Activated CD4-positive, alpha-beta T cell treated with anti-CD3 and anti-CD28 coated beads for 48 hours (primary cell): ENCODE results near the gene NDST1.

ENCODE experiments used
- DNase-seq: peaks from one replicate; pipeline ENCODE4 v3.0.0-alpha.2; 2020

NDST1 gene

GRCh38 chr5:150549735-150550134, 41.8 kb downstream of the NDST1 start:
- DNase-seq = no peak

GRCh38 chr5:150550286-150550685, 42.4 kb downstream of the NDST1 start:
- no peak for DNase-seq

- DNase-seq = no peak
Measured at GRCh38 chr5:150551066-150551465, 43.1 kb downstream of the NDST1 start.

GRCh38 chr5:150553402-150553801, 45.5 kb downstream of the NDST1 start:
- DNase-seq = no peak

- DNase-seq = no peak
Measured at GRCh38 chr5:150553911-150554310, 46.0 kb downstream of the NDST1 start.

DNA sequence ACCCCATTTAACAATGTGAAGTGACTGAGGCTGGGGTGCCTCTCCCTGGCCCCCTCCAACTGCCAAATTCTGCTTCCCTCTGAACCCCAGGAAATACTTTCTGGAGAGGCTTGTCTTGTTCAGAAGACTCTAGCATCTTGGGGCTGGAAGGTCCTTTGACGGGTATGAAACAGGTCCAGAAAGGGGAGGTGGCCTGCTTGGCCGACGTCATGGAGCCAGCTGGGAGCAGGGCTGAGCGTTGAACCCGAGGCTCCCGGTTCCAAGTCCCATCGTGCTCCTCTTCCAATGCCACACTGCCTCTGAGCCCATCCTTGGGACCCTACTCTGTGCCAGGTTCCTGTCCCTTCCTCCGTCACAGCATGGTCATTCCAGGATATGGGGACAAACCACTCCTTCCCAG, 46.9 kb downstream of the NDST1 start:
- DNase-seq = no peak

GRCh38 chr5:150556106-150556505, 48.2 kb downstream of the NDST1 start:
- no peak for DNase-seq

DNA sequence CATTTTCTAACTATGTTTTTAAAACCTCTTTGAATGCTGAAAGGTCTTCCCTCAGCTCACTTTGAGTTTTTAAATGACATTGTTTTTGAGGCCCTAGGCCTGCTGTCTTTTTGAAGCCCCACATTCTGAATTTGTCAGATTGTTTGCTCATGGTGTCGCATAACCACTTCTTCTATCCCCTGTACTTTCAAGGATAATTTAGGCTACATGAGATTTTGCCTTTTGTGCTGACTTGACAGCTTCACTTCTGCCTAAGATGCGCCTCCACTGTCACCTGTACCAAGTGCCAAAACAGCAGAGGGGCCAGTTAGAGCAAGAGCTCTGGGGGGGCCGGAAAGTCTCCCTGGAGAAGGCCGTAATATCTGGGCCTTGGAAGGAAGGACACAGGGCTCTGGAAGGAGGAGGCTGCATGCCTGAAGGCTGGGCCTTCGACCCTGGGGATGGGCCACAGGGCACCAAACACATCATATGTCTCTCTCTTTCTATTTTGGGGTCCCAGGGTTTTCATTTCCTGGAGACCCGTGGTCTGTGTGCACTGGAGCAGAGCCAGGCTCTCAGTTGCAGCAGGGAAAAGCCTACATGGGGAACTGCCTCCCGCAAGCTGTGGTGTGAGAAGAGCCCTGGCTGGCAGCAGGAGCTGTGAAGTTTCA, 49.1 kb downstream of the NDST1 start:
- DNase-seq = no peak

DNA sequence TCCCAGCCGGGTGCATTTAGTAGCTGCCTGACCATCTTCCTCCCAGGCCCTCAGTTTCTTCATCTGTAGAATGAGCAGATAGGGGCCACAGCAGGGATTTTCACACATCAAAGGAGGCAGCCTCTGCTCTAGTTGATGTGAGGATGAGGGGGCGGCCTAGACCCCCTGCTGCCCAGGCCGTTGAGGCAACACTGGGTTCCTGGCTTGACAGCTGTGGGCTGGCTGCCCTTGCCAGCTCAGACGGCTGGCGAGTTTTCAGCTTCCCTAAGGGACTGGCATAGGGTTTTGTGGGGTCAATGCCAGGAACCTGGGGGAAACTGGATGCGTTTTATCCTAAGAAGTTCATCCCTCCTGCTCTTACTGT, 49.6 kb downstream of the NDST1 start:
- DNase-seq = no peak

- DNase-seq = no peak
Measured at GRCh38 chr5:150558088-150558621, 50.2 kb downstream of the NDST1 start.

GRCh38 chr5:150559088-150559487, 51.2 kb downstream of the NDST1 start:
- DNase-seq = no peak

- DNase-seq = no peak
Measured at GRCh38 chr5:150559701-150560100, 51.8 kb downstream of the NDST1 start.

GRCh38 chr5:150560401-150561191, 52.7 kb downstream of the NDST1 start:
- peak; percentile 91 for DNase-seq

GRCh38 chr5:150561192-150561512, 53.2 kb downstream of the NDST1 start:
- DNase-seq = no peak

GRCh38 chr5:150561571-150562275, 53.8 kb downstream of the NDST1 start:
- DNase-seq = no peak

GRCh38 chr5:150562832-150563231, 54.9 kb downstream of the NDST1 start:
- peak; percentile 50 for DNase-seq

DNA sequence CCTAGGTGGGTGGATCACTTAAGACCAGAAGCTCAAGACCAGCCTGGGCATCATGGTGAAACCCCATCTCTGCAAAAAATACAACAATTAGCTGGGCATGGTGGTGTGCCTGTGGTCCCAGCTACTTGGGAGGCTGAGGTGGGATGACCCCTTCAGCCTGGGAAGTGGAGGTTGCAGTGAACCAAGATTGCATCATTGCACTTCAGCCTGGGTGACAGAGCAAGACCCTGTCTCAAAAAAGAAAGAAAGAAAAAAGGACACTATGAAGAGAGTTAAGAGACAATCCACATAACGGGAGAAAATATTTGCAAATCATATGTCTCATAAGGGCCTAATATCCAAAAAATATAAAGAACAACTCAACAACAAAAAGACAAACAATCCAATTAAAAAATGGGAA, 57.9 kb downstream of the NDST1 start:
- no peak for DNase-seq

GRCh38 chr5:150567031-150567717, 59.2 kb downstream of the NDST1 start:
- no peak for DNase-seq

- DNase-seq = no peak
Measured at GRCh38 chr5:150568663-150569062, 60.7 kb downstream of the NDST1 start.

DNA sequence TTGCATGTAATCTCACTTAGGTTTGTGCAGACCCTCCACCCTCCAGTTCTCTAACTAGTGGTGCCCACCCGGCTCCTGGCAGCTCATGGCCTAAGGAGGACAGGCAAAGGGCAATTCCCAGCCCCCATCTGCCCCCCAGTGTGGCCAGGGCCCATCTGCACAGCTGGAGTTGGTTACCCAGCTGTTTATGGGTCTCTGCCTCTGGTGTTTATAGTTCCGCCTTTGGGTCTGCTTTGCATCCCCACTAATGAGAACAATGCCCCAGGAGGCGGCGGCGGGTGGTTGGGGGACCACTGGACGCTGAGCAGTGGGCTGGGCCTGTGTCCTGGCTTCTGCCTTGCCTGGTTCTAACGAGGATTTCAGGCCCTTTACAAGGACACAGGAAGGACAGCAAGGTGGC, 62.4 kb downstream of the NDST1 start:
- no peak for DNase-seq

- no peak for DNase-seq
Measured at GRCh38 chr5:150571836-150572235, 63.9 kb downstream of the NDST1 start.

DNA sequence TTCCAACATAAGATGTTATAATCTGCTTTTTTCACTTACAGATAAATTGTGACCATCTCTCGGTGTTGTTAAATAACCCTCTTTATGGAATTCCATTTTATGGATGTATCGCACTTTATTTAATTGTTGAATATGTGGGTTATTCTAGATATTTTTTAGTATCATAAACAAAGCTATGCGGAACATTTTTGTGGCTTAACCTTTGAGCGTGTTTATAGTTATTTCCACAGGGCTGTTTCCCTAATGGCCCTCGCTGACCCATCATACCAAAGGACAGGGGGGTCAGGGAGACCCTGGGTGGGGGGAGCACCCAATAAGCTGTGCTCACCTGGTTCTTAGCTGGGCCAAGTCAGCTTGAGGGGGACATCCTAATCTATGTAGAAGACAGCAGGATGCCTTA, 65.3 kb downstream of the NDST1 start:
- no peak for DNase-seq
